Activated CD8-positive, alpha-beta memory T cell treated with anti-CD3 and anti-CD28 coated beads for 1 hour (primary cell): ENCODE results near the gene AFAP1.

Experiments used
- DNase-seq, 2 donors: peaks; one replicate each; pipeline ENCODE4 v3.0.0-alpha.2; 2020; ENCODE audit warnings: low read depth in 1 of 2; ENCODE audit errors: extremely low read depth in 1 of 2

The AFAP1 gene

GRCh38 chr4:7741946-7742806 lies 197.5 kb downstream of the AFAP1 start:
- DNase-seq = no peak

GRCh38 chr4:7740866-7741525 lies 198.7 kb downstream of the AFAP1 start:
- no peak for DNase-seq

GRCh38 chr4:7739918-7740865 lies 199.5 kb downstream of the AFAP1 start:
- DNase-seq = no peak

- DNase-seq = no peak
These were observed 200.4 kb downstream of the AFAP1 start for GRCh38 chr4:7739077-7739917.

GRCh38 chr4:7738458-7739076 lies 201.1 kb downstream of the AFAP1 start:
- DNase-seq = no peak

DNA sequence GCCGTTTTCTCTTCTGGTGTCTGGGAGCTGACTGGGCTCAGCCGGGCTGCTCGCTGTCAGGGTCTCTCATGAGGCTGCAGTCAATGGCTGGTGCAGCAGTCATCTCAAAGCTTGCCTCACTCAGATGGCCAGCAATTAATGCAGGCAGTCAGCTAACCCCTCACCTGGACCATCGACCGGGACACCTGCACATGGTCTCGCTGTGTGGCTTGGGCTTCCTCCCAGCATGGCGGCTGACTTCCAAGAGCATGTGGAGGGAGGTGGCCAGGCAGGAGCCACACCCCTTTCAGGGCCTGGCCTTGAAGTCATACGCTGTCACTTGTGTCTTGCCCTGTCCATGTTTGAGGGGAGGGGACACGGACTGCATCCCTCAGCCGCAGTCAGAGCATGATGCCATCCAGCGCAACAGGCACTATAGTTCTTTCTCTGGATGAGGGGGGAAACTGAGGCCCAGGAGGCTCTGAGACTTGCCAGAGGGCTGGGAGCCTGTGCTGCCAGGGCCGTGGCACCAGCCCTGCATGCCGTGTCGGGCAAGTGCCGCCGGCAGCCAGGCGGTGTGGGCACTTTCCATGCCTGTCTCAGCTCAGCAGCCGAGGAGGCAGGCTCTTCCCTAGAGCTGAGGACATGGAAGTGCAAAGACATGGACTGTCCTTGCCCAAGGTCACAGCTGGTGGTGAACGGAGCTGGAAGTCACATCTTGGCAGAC lies 201.8 kb downstream of the AFAP1 start:
- no peak for DNase-seq

DNA sequence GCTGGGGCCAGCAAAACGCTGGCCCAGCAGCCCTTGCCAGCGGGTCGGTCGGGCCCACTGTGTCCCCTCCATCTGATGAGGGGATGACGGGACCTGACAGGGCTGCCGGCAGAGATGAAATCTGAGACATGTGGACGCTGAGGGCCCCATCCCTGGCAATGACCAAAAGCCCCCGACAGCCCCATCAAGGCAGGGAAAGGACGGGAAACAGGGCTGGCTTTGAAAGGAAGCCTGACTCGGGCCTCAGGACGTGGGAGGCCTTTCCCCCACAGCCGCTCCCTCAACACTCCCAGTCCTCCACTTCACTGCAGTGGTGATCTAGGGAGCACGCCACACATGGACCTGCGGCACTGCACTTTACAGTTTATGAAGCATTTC lies 202.4 kb downstream of the AFAP1 start:
- no peak for DNase-seq

DNA sequence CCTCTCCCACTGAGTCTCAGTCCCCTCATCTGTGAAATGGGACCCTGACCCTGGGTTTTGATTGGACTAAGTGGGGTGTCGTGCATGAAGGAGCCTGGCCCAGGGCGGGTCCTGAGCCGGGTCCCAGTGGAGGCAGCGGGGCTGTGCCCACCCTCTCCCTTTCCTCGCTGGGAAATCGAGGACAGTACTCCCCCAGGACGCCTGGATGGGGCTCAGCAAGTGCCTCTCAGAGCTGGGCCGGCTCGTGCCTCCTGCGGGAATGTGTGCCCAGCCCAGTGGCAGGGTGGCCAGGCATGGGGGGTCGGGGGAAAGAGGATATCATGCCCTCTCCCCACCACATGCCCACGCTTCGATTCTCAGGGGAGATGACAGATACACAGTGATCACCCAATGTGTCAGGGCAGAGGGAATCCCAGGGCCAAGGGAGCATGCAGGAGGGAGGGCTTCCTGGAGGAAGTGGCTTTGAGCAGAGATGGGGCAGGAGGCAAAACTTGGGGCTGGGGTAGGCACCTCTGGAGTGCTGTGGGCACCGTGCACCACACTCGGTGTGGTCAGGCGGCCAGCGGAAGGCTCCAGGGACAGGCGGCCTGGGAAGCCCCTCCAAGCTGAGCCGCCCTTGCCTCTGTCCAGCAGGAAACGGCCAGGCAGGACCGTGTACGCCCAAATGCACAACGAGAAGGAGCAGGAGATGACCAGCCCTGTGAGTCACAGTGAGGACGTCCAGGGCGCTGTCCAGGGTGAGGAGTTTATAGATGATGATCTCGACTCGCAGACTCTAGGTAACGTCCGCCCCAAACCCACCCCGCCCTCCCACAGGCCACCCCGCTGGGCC lies 203.0 kb downstream of the AFAP1 start:
- no peak for DNase-seq

DNA sequence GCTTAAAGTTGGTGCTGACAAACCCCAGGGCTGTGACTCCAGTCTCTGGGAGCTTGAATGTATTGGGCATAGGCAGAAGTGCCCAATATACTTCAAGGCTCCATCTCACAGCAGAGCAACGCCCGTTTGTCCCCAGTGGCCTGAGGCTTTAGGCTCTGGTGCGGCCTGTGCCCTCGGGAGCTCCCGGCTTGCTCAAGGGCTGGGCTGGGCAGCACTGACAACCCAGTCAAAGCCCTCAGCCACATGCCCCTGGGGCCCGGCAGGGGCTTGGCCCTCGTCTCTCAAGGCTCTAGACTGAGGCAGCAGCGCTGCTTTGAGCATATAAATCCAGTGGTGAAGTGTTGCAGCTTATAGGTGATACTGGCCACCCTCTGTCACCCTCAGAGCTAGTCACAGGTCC lies 203.7 kb downstream of the AFAP1 start:
- no peak for DNase-seq

GRCh38 chr4:7735395-7735794 lies 204.3 kb downstream of the AFAP1 start:
- DNase-seq = no peak

- DNase-seq = no peak
These were observed 204.9 kb downstream of the AFAP1 start for GRCh38 chr4:7734651-7735260.

GRCh38 chr4:7733801-7734650 lies 205.6 kb downstream of the AFAP1 start:
- no peak for DNase-seq

DNA sequence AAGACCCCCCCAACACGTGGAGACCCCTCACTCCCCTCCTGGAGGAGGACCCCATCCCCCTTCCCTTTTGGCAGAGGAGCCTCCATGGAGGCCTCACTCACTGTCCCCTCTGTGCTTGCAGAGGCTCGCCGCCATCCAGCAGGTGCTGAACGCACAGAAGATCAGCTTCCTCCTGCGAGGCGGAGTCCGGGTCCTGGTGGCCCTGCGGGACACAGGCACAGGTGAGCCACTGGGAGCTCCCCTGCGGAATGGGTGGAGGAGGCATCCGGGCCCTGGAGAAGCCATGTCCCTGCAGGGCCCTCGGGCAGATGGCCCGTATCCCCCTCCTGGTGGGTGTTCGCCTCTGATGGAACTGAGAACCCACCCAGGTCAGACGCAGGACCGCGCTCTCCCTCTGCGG lies 206.5 kb downstream of the AFAP1 start:
- DNase-seq = no peak

GRCh38 chr4:7732263-7732662 lies 207.4 kb downstream of the AFAP1 start:
- DNase-seq = no peak

DNA sequence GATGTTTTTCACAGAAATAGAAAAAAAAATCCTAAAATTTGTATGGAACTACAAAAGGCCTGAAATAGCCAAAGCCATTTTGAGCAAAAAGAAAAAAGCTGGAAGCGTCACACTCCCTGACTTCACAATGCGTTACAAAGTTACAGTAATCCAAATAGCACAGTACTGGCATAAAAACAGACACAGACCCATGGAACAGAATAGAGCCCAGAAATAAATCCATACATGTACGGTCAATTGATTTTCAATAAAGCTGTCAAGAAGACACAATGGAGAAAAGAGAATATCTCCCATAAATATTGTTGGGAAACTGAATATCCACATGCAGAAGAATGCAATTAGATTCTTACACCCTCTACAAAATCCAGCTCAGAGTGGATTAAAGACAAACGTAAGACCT lies 208.2 kb downstream of the AFAP1 start:
- DNase-seq = no peak

DNA sequence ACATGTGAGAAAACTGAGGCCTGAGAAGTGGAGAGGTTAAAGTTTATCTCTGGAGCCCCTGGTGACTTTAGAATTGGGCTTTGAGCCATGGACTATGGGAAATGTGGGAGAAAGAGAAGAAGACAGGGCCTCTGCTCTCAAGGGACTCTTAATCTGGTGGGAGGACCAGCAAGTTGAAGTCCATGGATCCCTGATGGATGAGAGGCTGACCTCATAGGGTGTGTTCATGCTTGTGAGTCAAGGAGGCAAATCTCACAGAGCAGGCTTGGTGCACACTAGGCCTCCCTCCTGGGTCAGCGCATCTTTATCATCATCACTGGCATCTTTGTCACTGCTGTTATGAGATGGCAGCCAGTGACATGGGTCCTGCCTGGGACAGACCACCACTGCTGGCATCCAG lies 211.9 kb downstream of the AFAP1 start:
- no peak for DNase-seq
